GDM1 (cell line): Measurements from ENCODE around the gene FBXO15.

ENCODE experiments used
- DNase-seq: peaks from one replicate; lab custom pipeline; 2025; lab: John Stamatoyannopoulos, UW

Gene FBXO15

DNA sequence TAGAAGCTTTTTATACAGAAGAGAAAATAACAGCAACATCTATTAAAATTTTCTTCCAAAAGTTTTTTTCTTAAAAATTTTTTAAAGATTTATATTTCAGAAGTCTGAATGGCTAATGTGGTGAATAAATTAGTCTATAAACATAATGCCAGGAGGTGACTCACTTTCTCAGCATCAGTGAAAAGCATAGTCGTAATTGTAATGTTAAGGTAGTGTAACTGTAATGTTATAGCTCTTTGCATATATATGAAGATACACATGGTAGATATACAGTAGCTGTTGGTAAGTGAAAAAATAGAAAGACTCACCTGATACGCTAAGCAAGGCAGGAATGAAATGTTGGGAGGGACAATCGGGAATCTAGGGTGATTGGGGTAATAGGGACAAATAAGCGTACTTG is 6.2 kb upstream of the FBXO15 start:
- DNase-seq = no peak

DNA sequence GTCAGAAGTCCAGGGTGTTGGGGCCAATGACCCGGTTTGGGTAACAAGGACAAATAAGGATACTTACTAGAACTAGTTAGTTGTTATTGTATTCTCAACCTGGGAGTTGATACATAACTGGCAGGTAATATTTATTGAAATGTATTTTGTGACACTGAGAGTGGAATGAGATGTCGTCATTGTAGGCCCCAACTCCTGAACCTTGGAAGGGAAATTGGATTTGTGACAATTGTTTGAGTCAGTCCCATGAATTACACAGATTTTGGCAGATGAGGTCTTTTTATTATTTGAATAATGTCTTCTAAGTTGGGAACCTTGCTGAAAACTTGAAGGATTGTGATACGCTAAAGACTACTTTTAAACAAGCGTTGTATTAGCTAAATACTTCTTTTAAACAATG is 5.7 kb upstream of the FBXO15 start:
- no peak for DNase-seq

DNA sequence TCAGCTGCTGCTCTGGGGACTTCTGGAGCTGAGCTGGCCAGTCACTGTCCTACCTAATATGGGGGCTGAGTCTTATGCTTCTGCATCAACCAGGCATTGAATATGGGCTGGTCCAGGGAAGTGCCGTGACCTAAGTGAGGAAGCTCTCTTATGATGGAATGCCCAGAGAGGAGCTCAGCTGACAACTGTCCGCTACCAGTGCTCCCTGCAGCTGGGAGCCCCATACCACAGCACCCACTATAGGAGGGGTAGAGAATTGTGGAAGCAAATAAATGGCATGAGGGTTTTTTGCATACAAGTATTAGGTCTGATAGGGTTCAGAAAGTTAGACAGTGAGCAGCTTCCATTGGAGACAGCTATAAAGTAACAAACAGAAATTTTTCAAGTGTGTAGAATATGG is 5.2 kb upstream of the FBXO15 start:
- no peak for DNase-seq

DNA sequence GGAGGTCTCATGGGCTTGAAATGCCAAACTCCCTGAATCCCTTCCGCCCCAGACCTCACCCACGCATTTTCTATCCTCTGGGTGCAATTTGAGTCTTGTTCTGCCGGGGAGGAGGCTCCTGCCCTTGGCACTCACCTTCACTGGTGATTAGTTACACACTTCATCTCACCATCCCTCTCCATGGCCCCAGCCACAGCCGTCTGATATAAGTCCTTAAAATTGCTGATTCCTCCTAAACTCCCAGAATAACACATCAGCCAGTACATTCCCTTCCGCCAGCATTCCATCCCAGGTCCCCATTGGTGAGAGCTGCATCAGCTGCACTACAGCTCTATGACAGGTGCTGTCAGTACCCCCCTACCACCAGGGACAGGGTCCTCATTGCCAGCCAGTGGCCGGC is 4.6 kb upstream of the FBXO15 start:
- no peak for DNase-seq

DNA sequence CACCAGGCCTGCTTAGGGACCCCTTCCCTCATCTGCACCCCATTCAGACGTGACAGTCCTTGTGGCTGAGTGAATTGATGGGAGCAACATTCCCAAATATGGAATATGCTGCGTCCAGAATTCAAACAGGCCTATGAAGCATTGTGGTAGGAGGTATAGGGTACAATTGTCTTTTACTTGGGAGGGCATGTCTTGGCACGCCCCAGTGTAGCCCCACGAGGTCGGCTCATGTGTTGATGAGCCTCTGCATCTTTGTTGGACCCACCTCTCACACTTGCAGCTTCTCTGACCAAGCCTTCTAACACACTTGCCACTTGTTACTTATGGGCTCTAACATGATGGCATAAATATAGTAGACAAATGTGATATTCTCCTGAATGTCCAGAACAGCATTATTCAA is 2.2 kb upstream of the FBXO15 start:
- DNase-seq = no peak

DNA sequence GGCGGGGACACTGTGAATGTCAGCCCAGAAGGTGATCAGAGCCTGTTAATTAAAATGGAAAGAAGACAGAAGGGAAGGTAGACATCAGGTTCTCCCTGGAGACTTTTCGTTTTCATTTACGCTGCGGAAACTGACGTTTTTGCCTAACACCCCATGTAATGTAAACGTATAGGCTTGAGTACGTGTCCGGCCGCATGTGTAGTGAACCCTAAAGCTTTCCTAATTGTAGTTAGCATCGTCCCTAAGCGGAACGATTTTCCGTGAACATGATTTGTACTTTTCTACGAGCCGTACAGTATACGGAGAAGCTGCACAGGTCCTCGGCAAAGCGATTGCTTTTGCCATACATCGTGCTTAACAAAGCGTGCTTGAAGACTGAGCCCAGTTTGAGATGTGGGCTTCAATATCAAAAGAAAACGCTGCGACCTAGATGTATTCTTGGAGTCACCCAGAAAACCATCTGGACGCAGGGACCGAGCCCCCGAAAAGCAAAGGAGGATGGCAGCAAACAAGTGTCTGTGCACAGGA is 973 bp upstream of the FBXO15 start:
- no peak for DNase-seq

DNA sequence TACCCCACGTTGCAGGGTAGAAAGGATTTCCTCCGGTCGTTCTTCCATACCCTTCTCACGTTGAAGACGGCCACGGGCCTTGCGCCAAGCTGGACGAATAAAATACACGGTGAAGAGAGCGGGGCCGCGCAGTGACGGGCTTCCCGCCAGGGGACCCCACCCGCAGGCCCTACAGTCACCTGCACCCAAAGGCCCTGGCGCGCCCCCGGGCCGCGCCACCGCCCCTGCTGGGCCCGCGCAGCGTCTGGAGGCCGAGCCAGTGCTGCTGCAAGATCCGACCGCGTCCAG is 199 bp downstream of the FBXO15 start:
- DNase-seq = no peak

DNA sequence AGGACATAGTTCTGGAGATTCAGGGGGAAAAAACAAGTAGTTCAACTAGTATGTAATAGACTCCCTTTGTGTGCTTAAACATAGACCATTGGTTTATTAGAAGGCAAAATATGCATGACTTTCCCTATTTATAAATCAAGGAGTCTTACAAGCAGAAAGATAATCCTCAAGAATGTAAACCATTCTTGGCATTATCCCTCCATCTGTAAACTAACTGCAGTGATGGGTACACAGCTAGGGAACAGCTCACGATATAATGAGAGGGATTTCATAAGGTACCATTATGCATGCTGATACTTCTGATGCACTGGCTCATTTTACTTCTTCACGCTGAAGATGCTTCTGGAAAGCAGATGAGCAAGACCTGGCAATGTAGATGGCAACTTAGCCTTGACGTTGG is 878 bp downstream of the FBXO15 start:
- DNase-seq = no peak

DNA sequence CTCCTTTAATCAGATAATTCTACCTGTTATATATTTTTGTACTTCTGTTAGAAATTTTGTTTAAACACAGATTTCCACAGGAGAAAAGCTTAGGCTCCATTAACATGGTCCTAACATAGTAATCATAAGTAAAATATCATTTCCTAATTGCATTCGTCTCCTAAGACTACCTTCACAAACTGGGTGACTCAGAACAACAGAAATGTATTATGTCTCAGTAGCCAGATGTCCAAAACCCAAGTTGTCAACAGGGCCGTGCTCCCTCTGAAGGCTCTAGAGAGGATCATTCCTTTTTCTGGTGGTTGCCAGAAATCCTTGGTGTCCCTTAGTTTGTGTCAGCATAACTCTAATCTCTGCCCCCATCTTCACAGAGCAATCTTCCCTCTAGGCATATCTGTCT is 5.4 kb downstream of the FBXO15 start:
- DNase-seq = no peak

DNA sequence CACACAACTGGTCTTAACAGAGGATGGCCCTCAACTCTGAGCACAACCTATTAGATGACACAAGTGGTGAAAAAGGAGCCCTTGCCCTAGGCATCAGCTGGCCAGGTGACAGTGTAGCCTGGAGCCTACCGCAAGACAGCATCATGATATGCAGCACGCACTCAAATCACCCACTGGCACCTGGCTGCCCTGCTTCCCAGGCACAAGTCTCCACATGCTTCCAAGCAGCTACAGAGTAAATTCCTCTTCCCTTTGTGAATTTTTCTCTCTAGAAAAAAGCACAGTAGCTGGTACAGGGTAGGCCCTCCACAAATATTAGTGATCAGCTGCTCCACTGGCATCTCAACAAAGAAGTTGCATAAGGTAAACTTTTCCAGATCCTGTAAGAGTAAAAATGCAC is 6.0 kb downstream of the FBXO15 start:
- no peak for DNase-seq

DNA sequence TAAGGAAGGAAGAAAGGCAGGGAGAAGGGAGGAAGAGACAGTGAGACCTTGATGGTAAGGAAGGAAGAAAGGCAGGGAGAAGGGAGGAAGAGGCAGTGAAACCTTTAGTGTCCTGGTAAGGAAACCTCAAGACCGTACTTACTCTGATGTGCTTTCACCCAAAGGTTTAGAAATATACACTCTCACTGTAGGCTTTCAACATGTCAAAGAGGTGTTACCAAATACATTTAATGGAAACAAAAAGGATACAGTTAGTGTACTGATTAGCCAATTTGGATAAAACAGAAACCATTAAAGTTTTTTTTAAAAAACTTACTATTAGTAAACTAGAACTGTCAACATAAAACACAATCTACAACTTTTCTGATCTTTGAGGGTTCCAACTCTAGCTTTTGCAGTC is 7.1 kb downstream of the FBXO15 start:
- no peak for DNase-seq

DNA sequence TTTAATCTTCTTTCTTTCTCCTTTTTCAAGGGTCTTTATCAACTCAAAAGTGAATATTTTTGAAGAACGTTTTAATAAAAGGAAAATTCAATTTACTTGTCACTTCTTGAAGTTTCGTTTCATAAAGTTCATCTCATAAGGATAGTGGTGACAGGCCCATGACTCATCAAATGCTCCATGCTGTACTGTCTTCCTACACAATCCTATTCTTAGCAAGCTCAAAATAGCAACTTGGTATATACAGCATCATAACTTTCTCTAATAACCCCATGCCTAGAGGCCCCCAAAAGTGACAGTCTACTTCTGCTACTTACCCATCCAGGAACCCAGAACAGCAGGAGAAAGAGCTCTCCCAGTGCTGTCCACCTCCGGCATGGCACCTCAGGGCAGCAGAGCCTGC is 7.7 kb downstream of the FBXO15 start:
- DNase-seq = no peak

DNA sequence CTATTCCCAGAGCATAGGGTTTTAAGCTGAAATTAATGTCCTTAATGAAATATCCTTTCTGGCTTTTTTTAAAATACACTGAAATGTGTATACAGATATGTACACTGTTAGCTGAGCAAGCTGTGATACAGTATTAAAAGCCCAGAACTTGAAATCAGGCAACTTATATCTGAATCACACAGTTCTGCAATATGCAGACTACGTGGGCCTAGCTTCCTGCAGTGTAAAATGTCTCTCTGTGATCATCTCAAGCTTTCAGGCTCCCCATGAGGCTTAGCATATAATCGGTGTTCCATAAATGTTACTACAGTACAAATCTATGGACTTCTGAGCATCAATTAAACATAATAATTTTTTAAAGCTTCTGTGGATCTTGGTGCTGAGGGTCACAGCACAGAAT is 8.2 kb downstream of the FBXO15 start:
- DNase-seq = no peak

DNA sequence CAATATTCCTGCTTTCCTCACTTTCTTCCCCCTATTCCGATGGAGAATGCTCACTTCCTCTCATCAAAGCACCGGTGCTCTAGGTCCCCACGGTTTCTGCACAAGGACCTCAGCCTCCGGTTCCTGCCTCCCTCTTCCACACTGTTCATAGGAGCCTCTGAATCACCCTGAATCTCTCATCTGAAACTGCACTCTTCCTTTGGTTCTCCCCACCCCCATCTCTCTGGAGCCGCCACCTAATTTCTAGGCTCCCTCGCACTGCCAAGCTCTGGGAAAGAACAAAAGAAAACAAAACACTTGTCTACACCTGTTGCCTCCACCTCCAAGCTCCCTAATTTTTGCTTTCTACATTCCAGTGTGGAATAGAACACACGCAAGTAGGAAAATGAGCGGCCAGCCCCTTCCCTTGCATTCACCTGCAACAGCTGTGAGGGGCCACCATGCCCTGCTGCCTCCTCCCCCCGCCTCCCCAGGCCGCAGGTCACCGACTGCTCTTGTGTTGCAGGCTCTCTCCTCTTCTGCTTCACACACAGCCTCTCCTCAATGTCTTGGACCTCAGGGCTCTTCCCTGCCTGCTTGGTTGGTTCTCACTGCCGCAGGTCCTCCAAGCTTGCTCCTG is 9.6 kb downstream of the FBXO15 start:
- DNase-seq = no peak

DNA sequence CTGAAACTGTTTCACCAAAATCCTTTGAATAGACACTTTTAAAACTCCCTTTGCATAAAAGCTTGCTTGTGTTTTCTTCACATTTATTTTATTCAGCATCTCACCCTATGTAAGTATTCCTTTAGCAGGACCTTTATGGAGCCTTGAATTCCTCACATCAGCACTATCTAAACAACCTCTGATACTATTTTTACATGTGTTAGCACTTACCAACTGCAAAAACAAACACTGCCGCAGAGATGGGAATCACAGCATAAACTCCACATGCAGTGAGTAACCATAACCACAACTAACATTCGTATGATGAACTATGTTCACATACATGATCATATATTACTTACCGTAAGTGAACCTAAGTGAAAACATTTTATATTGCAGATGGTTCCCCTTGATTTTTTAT is 15.4 kb downstream of the FBXO15 start:
- DNase-seq = no peak

DNA sequence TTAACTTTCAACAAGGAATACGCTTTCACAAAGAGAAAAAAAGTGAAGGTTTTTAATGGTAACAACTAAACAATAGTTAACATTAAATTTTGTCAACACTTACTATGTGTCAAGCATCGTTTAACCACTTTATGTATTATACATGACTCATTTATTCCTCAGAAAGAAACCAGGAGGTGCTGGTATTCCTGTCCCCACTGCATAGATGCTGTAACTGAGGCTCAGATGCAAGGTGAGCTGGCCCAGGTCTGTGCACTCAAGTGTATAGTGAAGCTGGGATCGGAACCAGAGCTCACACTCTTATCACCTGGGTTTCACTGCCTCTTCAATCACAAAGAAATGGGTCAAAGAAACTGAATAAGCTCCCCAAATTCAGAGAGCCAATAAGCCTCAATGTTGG is 16.5 kb downstream of the FBXO15 start:
- DNase-seq = no peak

DNA sequence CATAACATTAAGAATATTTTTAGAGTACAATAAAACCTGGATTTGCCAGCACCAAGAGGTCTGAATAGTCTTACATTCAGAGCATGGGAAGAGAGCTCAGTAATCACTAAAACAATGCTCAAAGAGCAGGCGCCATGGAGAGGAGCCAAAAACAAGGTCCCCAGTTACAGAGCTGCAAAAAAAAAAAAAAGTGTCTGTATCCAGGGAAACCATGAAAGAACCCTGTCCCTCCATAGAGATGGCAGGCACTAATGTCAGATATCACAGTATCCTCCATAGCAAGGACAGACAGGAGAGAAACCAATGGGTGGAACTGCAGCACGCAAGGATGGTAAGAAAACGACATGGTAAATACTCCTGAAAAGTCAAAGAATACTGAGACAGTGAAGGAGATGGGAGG is 19.5 kb downstream of the FBXO15 start:
- no peak for DNase-seq

DNA sequence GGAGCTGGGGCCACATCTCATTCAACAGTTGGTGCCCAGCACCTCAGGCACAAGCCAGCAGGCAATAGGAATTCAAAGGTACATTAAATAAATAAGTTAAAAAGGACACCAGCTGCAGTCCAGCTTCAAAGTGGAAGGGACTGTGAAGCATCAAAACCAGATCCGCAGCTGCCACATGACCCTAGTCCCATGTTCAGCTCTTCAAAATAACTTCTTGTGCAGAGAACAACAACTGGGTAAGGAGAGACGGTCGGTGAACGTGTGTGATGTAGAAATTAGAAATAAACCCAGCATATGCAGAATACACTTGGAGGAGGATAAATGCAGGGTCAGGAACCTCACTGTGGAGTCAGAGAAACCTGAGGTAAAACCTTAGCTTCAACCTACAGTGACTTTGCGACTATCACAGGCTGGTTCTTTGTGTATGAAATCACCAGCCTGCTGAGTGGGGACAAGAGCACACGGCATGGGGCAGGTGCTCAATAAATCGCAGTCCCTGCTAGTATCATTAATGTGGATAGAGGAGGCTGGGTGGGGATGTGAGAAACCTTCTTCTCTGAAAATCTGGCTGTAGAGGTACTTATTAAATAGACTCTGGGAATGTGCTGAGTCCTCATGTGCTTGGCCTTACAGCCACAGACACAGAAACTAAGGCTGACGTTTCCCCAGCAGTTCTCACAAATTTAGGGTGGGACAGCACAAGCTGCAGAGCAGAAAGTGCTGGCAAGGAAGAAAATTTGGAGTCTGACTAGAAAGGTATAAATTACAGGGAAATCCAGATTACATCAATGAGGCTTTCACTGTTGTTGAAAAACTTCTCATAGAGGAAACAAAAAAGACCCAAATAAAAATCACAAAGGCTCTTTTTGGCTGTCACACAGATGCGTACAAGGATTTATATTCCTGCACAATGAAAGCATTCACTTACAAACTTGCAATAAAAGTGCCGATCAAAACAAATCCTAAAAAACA is 20.7 kb downstream of the FBXO15 start:
- DNase-seq = no peak

DNA sequence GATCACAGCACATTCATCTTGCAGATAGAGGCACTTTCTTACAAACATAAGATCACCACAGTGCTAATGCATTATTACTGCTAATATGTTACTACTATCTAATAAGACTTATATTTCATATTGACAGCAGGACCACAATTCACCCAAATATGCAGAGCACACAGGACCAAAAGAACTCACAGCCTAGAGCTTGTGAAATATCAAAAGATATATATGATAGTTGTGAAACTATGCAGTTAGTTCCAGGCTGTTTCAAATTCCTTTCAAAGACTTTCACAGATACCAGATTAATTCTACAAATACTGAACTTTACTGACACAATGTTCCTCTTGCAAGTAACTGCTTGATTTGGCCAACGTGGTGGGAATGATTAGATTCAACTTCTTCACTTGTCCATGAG is 23.0 kb downstream of the FBXO15 start:
- DNase-seq = no peak

DNA sequence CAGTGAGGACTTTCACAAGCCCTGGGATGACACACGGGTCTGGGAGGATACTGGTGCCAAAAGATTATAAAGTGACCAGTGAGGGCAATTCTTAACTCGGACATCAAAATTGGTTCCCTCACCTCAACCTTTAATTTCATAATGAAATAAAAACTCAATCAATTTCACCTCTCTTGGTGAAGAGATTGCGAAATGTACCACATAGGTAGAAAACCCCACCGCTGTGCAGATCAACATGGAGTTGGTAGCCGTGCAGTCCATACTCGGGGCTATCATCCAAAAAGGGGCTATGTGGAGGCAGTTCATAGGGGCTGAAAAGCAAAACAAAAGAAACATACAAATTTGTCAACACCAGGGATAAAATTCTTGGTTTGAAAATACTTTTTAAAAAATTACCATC is 24.4 kb downstream of the FBXO15 start:
- DNase-seq = no peak

DNA sequence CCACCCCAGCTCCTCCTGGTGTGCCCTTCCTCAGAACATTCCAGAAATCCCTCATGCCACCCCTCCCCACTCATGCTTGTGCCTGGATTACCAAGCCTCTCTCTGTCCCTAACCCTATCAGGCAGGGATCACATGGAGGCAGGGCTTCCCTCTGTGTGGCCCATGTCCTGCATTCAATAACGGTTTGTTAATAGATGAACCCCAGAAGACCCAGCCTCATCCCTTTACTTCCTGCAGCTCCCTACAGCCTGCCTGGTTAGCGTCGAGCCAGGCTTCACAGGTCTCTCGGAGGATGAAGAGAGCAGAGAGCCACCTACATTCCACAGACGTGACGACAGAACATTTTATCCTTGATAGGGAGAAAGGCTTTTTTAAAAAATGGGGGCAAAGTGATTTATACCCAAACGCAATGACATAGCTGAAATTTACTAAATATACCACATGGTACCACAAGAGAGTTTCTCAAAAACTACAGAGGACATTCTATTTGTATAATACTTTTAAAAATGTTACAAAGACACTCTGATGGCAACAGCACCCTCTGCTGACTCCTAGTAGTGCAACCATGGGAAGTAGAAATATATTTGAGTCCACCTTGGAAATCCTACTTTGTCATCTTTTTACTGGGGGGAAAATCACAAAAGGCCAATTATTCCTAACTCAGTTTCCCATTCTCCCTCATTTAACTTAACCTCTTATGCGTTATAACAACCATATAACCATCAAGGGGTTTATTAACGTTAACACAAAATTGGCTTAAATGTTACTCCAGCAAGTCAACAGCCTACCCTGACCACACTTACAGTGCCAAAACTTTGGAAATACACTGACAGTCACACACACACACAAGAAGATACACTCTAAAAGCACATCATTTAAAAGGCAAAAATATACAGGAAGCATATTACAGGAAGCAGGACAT is 30.7 kb downstream of the FBXO15 start:
- no peak for DNase-seq

DNA sequence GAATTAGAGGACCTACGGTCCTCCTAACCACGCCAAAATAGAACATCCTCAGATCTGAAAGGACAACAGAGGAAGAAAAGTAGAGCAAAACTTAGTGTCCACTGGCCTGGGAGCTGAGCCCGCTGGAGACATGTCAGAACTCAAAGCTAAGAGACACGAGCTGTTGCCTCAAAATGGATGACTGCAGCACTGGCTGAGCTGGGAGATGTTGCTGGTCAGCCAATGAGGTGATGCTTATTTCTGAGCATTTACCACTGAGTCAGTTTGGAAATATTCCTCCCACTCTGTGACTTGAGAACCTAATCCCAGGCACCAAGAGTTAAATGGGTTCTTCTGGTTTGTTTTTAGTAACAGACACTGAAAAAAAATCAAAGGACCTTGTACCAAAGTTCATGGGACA is 32.6 kb downstream of the FBXO15 start:
- no peak for DNase-seq

DNA sequence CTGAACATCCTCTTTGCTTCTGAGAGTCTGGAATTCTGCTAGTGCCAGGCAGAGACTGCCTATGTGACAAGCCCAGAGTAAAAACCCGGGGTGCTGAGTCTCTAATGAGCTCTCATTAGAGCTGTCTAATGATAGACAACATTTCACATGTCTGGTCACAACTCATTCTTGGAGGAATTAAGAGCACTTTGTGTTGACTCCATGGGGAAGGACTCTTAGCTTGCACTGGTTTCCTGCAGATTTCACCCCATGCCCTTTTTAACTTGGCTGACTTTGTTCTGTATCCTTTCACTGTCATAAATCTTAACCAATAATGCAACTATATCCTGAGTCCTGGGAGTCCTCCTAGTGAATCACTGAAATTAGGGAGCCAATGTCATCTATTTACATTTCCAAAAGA is 33.5 kb downstream of the FBXO15 start:
- no peak for DNase-seq
